Activated T-cell treated with anti-CD3 and anti-CD28 coated beads for 4 hours (primary cell): Measurements from ENCODE around the gene TRERF1.
"Not testable (repeated sequence)": the region's sequence is repeated elsewhere in the genome, so short reads cannot be mapped to it uniquely, and the experiment has no call there.

ENCODE experiments used
- DNase-seq: peaks from one replicate; pipeline ENCODE4 v3.0.0-alpha.2; 2020

TRERF1 gene

DNA sequence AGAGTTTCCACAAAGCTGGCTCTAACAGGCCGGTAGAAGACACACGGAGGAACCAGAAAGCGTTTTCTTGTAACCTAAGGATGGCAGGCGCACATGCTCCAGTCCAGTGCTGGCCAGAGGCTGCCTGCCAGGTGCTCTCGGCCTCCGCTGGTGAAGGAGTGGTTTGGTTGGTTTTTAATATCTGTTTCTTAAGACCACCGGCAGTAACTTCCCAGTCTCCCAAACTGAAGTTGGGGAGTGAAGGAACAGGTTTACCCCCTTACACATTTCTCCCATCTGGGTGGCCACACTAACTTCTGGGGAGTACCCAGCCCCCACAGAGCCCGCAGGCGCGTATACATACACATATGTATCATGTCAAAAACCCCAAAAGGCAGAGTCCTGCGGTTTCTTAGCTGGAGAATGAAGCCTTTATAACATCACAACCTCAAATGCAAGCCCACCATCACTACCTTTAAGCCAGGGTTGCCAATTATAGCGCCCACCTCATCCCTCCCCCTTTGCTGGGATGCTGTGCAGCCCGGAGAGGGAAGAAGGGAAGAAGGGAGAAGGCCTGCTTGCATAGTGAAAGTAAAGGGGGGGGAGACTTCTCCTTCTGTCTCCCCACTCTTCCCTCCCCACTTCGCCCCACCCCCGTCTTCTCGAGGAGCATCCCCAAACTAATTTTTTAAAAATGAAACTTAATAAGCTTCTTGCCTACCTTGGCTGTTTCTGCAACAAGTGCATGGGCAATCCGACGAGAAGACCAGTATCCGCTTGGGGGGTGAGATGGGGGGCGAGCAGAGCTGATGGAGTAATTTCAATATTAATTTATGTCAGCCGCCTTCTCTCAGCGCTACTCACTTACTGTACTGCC lies 1.0 kb downstream of the TRERF1 start:
- no peak for DNase-seq

- DNase-seq = no peak
Observed at GRCh38 chr6:42449917-42450476, 1.7 kb downstream of the TRERF1 start.

- no peak for DNase-seq
Observed at GRCh38 chr6:42448927-42449659, 2.6 kb downstream of the TRERF1 start.

DNA sequence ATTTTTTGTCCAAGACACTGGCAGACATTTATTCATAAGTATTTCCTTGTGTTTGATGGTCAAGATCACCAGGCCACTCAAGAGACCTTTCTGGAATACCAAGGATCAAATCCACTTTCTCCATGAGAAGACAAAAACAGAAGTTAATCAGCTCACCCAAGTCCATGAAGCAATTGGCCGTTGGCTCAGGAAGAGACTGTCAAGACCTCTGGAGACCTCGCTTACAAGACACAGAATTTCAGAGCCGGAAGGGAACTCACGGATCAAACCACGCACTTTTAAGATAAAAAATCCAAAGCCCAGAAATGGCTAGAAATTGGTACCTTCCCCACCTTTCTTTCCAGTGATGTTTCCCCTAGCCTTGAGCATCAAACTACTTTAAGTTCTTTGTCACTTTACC lies 3.3 kb downstream of the TRERF1 start:
- DNase-seq = no peak

- DNase-seq = no peak
Observed at GRCh38 chr6:42446996-42447395, 4.7 kb downstream of the TRERF1 start.

GRCh38 chr6:42446370-42446769 lies 5.4 kb downstream of the TRERF1 start:
- DNase-seq = no peak

DNA sequence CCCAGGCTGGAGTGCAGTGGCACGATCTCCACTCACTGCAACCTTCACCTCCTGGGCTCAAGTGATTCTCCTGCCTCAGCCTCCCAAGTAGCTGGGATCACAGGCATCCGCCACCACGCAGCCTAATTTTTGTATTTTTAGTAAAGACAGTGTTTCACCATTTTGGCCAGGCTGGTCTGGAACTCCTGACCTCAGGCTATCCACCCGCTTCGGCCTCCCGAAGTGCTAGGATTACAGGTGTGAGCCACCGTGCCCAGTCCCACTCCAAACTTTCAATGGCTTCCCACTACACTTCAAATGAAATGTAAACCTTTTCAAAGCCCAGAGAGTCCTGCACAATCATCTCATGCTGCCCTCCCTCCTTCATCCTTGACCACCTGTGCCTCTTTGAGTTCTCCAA lies 5.8 kb downstream of the TRERF1 start:
- DNase-seq = not testable (repeated sequence)

DNA sequence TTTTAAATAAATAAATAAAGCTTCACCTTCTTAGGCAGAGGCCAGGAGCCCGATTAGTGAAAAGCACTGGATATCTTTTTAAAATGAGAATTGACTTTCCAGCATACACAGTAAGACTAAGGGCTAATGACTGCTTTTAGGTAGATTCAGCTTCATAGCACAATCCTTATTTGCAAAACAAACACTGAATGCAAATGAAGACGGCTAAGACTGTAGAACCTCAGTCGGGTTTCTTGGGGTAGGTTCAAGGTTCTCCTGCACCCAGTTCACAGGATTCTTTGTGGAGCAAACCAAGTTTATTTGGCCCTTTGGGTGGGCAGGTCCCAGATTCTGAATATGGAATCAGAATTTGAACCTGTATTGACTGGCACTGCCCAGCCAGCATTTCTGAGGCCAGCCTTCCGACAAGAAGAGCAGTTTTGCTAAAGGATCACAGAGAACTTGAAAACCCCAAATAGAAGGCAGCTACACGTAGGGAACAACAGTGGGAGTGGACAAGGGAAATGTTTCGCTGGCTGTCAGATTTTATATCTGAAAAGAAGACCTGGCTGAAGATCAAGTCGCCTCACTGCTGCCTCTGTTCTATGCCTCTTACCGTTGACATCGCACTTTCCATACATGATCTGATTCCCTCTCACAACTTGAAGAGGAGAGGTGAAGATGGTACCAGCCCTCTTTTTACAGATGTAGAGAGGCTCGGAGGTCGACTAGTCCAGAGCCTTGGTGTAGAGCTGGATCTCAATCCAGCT lies 8.2 kb downstream of the TRERF1 start:
- DNase-seq = no peak

GRCh38 chr6:42441697-42442081 lies 10.0 kb downstream of the TRERF1 start:
- no peak for DNase-seq

DNA sequence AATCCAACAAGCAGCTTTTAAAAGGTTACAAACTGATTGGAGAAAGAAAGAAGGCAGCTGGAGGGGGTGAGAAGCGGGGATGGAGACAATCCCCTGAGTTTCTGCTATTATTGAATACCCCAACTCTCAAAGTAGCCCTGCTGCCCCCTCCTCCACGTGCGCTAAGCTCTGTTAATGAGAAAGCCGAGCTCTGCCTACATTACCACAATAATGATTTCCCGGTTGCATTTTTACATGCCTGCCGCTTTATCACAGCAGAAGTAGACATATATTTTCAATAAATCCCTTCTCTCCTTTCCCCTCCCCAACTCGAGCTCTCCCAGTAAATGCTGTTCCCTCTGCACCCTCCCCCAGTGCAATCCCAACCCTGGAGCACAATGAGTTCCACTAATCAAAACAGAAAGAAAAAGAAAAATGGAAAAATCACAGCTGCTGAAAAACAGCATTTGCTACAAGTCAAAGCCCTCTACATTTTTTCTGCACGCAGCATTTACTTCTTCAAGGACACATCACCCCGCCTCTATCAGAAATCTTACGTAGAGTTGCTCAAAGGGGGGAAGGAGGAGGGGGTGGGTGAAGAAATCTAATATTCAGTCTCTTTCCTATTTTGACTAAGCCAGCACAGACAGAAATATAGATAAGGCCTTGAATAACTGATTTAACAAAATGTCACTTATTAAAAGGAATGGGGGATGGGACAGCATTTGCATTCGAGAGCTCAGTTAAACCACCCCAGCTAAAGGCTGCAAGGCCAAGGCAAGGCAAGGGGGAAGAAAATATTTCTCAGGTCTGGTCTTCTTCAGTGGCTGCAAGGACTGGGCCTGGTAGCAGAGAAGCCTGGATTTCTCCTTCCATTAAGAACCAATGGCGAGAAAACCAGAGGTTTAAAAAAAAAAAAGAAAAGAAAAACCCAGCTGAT lies 10.7 kb downstream of the TRERF1 start:
- no peak for DNase-seq

GRCh38 chr6:42440027-42440426 lies 11.7 kb downstream of the TRERF1 start:
- no peak for DNase-seq

DNA sequence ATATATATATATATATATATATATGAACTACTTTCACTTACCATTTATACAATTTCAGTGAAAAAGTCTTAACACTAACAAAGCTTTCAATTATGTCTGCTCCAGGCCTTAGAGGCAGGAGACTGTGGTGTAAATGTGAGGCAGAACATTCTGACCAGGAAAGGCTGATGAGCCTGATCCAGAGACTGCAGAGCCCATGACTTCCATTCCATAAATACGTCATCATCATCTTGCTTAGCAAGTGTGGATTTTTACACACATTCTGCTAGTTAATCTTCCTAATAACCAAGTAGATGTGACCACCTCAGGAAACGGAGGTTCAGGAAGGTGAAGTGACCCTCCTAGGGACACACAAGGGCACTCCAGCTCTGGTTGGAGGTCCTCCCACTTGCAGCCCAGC lies 14.9 kb downstream of the TRERF1 start:
- DNase-seq = no peak

DNA sequence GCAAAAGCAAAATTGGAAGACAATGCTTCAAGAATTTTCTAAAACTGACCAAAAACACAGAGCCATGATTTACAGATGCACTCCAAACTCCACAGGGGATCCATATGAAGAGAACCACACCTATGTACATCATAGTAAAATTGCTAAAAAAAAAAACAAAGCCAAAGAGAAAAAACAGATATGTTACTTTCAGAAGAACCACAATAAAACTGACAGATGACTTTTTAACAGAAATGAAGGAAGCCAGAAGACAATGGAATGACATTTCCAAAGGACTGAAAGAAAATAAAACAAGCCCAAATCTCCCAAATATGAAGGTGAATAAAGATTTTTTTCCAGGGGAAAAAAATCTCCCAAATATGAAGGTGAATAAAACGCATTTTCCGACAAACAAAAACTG lies 17.5 kb downstream of the TRERF1 start:
- DNase-seq = no peak

DNA sequence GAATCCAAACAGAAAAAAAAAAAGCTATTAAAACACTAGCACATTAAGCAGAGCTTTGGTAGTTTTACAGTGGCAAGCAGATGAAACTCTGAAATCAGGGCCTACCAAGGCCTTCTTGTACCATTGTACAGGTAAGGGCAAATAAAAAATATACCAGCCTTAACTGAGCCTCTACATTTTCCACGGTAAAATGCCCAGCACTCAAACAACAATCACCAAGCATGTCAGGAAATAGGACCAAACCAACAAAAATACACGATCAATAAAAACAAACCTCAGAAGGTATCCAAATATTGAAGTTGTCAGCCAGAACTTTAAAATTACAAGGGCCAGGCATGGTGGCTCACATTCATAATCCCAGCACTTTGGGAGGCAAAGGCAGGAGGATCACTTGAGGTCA lies 18.3 kb downstream of the TRERF1 start:
- no peak for DNase-seq

- DNase-seq = no peak
Observed at GRCh38 chr6:42431877-42432276, 19.8 kb downstream of the TRERF1 start.

DNA sequence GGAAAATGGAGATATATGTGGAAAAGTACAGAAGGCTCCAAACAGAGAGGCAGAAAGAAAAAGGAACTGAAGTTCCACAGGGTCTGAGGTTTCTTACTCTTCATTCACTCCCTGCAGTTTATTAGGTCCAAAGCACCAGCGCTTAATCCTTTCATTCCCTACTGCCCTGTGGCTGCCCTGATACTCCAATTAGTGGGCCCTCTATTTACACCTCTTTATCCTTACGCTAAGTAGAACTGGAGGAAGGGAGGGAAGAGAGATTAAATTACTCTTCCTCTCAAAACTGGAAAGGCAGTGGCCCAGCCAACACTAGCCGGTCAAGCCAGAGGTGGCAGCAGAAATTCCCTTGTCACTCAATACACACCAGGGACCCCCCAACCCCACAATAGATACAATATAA lies 20.4 kb downstream of the TRERF1 start:
- no peak for DNase-seq

- no peak for DNase-seq
Observed at GRCh38 chr6:42429836-42430235, 21.9 kb downstream of the TRERF1 start.

DNA sequence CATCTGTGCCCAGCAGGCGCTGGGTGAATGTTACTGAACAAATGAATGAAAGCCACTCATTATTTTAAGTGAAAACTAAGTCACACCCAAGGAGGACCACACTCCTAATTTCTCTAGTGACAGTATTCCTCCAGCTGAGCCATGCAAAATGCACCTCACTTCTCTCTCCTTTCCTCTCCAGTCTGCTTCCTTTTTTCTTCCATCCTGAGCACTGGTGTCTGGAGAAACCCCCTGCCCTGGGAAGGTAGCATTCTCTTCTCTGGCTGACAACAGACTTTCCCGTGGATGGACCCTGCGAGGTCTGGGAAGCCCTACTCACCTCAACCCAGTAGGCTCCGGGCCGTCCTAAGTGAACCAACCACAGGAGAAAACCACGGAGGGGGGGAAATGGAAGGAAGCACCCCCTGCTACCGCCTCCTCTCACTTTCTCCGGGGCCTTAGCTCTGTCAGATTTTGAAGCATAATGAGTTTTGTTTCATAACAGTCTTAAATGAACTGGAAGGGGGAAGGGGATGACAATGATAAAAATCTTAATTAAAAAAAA lies 22.6 kb downstream of the TRERF1 start:
- DNase-seq = no peak

DNA sequence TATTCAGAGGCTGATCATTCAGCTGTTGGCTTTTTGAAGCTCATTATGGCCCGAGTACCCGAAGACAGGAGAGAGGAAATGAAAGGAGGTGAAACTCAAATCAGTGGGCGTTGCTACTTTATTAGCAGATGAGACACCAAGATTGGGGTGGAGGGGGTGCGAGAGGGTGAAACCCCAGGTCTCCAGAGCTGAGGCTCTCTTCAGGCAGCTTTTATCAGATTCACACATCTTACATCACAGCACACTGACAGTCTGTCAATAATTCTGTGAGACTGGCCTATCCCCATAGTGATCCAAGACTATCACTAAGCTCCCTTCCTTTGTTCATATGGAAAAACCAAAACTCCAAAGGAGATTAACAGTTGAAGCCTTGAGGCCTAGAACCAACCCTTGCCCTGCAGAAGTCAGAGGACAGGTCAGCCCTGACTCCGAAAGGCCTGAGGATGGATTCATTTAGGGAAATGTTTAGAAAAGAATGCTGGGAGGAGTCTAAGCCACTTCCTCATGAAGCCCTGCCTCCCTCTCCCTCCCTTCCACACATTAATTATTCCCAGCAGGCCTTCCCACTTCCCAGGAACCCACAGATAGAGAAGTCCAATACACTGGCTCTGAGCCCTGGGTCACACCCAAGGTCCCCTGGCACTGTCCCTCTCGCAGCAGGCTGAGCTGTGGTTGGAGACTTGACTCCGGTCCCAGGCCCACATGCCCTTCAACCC lies 23.2 kb downstream of the TRERF1 start:
- peak; percentile 44 for DNase-seq

DNA sequence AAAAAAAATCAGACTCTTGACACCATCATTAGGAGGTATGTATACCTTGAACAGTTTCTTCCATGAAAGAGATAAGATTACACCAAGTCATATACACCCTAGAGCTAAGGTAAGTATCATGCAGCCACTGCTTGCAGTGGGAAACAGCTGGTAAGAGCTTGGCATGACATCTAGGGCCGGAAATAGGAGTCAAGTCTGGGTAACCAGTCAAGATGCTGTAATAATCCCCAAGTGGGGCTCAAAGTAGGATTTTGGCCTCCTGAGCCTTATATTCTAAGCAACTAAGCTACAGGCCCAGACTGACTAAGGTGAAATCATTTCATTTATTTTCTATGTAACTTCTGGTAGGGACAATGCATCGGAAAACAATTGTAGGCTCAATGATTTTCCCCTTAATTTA lies 23.9 kb downstream of the TRERF1 start:
- DNase-seq = no peak

DNA sequence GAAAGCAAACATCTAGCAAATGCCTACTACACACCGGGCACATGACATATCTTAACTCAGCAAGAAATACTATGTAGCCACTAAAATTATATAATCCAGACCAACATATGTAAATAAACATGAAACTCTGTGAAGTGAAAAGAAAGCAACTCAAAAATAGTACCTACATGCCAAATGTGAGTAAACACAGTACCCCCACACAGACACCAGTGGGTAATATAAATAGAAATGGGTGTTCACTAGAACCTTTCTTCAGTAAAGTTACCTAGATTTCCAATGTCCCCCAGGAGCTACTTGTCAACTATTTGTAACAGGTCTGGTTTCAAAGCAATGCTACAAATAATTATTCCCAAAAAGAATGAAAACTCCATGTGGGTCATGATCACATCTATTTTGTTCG lies 25.5 kb downstream of the TRERF1 start:
- no peak for DNase-seq
